Thyroid gland (tissue), 4 donors: ENCODE results near the gene TRIP4.

Experiments
- POLR2A ChIP-seq, 2 donors: fragments of 450-650 bp; IDR thresholded peaks; one replicate each; pipeline ENCODE4 v1.6.1; 2017; ENCODE audit warnings: antibody characterized with exemption in 2 of 2, mild to moderate bottlenecking in 2 of 2, moderate library complexity in 1 of 2
- TF ChIP-seq, protein P1 (sequence below), 6 experiments: fragments of 200-600 bp in 3 of 6; fragments of 450-650 bp in 3 of 6; sonication (generic) in 3 of 6; IDR thresholded peaks; one replicate each; pipeline ENCODE4 v1.5.1; 2016 to 2019; ENCODE audit warnings: antibody characterized with exemption in 6 of 6, mild to moderate bottlenecking in 2 of 6, inconsistent platforms in 1 of 6, moderate library complexity in 1 of 6

DNA sequence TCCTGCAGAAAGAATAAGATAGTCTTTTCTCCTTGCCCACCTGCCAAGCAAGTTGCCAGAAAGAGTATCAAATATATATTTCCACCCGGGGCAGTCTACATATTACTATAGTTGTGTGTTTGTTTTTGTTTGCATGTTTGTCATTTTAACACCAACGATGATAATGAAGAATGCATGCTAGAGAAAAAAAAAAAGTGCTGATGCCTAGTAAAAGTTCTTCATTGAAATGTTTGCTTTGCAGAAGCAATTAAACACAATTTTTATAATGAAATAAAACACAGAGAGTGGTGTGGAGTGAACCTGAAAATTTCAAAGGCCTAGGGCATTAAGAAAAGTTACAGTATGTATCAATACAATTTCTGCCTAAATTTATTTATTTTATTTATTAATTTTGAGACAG lies 3.9 kb upstream of the TRIP4 start:
- TF ChIP-seq, protein P1, sequence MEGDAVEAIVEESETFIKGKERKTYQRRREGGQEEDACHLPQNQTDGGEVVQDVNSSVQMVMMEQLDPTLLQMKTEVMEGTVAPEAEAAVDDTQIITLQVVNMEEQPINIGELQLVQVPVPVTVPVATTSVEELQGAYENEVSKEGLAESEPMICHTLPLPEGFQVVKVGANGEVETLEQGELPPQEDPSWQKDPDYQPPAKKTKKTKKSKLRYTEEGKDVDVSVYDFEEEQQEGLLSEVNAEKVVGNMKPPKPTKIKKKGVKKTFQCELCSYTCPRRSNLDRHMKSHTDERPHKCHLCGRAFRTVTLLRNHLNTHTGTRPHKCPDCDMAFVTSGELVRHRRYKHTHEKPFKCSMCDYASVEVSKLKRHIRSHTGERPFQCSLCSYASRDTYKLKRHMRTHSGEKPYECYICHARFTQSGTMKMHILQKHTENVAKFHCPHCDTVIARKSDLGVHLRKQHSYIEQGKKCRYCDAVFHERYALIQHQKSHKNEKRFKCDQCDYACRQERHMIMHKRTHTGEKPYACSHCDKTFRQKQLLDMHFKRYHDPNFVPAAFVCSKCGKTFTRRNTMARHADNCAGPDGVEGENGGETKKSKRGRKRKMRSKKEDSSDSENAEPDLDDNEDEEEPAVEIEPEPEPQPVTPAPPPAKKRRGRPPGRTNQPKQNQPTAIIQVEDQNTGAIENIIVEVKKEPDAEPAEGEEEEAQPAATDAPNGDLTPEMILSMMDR (IDR thresholded peaks at IDR 0.05) = no peak
- no peak for TF ChIP-seq POLR2A (IDR thresholded peaks at IDR 0.05)
